ENCODE measurements around the gene ZNF593.

ZNF593 gene

DNA sequence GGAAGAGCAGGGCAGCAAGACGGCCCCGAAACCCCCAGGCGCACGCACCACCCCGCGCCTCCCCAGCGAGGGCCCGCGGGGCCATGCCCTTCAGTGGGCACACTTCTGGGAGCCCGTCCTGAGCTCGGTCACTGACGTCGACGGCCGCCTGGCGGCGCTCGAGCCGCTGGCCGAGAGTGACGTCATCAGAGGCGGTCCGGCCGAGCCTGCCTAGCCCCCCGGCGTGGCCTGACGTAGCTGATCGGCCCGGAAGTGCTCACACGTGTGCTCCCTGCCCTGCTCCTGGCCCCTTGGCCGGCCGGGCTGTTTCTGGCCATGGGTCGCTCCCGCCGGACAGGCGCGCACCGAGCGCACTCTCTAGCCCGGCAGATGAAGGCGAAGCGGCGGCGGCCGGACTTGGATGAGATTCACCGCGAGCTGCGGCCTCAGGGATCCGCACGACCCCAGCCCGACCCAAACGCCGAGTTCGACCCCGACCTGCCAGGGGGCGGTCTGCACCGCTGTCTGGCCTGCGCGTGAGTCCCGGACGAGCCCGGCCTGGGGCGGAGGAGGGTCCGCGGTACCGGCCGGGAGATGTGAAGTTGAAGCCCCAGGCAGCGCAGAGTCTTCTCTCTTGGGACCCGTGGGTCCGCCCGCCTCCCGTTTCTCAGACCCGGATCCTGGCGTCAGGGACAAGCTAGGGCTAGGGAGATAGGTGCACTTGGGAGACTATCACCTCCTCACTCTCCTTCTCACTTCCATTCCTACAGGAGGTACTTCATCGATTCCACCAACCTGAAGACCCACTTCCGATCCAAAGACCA, at the start of gene ZNF593:
TSS of gene ZNF593 (plus strand) at position 240 of the 803 bp plus-strand sequence. CDS start at position 316, 76 bp downstream.
- peak; percentile 60 to 63 for DNase-seq (ENCODE audit: low read depth in 2 of 2)

DNA sequence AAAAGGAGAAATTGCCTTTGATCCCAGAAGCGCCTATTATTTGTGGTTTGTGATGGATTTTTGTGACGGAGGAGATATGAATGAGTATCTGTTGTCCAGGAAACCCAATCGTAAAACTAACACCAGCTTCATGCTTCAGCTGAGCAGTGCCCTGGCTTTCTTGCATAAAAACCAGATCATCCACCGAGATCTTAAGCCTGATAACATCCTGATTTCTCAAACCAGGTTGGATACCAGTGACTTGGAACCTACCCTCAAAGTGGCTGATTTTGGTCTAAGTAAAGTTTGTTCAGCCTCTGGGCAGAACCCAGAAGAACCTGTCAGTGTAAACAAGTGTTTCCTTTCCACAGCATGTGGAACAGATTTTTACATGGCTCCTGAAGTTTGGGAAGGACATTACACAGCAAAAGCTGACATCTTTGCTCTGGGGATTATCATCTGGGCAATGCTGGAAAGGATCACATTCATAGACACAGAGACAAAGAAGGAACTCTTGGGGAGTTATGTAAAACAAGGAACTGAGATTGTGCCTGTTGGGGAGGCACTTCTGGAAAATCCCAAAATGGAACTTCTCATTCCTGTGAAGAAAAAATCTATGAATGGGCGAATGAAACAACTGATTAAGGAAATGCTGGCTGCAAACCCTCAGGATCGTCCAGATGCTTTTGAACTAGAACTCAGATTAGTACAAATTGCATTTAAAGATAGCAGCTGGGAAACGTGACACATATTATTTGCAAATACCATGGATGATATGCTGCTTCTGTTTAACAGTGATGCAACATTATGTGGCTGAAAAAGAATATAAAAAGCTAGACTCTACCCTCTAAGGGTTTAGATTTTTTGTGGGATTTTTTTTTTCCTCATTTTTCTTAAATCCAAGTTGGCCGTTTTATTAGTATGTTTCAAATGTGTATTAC, 47.6 kb upstream of the ZNF593 start:
- no peak for DNase-seq (ENCODE audit: low read depth in 2 of 2)

DNA sequence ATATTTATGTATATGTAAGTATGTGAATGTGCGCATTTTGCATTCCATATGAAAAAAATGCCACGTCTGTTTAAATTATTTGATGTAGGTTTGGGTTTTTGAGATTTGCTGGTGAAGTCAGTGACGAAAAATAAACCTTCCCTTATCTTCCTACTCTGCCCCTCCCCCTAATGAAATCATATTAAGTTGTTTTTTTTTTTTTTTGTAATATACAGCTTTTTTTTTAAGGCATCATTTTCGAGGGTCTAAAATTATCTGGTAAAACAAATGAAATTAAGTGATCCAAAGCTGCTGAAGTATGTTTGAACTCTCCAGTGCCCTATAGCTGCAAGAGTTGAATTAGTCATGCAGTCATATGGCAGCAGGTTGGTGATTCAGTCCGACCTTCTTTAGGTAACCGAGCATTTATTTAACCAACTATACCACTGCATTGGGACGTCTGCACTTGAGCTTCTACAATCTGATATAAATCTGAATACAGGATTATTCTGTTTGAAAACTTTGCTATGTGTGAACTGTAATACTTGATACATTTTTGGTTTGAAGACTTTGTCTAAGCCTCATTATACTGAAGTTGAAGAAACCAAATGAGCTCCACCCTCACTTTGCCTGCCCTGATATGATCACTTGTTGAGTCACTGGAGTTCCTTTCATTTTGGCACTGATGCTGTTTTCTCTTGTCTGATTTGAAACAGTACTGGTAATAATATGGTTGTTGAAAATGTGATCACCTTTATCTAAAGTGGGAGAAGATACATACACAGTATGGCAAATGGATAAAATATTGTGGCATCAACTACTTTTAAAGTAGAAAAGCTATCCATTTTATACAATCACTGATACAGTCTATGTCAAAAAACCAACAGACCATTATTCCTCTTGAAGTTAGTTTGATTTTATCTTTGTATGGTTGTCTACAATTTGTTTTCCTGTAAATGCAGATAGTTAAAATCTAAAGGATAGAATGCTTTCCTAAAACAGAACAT, 46.4 kb upstream of the ZNF593 start:
- DNase-seq (ENCODE audit: low read depth in 2 of 2): no peak

- DNase-seq (ENCODE audit: low read depth in 2 of 2): no peak
Measured at GRCh38 chr1:26124418-26125331, 45.0 kb upstream of the ZNF593 start.

GRCh38 chr1:26125382-26125781, 44.3 kb upstream of the ZNF593 start:
- DNase-seq (ENCODE audit: low read depth in 2 of 2): no peak

GRCh38 chr1:26125946-26126320, 43.8 kb upstream of the ZNF593 start:
- no peak for DNase-seq (ENCODE audit: low read depth in 2 of 2)

GRCh38 chr1:26126321-26127084, 43.2 kb upstream of the ZNF593 start:
- no peak for DNase-seq (ENCODE audit: low read depth in 2 of 2)

DNA sequence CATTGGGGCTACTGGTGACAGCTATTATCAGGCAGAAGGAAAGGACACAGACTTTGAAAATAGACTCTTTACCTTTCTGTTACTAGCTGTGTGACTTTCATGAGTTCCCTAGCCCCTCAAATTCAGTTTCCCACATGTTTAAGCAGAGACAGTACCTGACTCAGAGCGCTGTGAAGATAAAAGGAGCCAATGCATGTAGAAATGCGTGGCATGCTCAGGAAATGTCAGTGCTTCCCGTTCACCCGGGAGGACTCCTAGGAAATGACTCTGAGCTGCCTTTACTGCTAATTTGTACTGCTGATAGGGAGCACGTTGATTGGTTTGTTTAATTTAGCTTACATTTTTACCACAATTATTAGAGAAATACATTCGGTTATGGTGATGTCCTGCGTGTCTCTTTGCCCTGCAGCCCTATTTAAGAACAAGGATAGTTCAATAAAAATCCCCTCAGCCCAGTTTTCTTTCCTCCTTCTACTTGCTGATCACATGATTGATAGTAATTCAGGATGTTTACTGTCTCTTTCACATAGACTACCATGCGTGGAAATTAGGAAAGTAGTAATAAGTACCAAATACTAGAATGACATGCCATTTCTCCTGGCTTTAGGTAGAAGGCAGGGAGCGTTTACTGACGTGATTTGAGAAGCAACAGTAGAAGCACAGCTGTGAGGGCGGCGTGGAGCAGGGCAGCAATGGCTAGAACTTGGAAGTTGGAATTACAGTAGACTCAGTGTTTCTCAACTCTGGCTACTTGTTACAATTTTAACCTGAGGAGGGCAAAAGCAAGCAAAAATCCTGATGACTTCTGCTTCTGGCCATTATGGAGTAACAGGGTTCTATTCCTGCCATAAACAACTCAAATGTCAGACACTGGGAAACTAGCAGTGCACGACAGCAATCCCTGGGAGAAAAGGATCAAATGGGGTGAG, 42.2 kb upstream of the ZNF593 start:
- DNase-seq (ENCODE audit: low read depth in 2 of 2): no peak

DNA sequence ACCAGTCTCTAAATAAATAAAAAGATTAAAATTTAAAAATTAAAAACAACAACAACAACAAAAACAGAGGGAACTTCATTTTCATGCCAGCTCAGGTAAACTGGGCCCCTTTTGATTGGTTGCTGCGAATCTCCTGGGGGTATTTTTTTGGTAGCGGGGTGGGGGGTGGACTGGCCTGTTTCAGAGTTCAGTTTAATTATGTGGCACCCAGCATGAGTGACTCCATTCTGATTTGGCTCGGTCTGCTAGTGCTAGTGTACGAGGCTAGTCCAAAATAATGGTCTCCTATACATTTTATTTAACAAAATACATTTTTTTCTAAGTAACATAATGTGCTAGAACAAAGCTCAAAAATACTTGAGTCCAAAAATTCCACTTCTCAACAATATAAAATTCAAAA, 39.9 kb upstream of the ZNF593 start:
- DNase-seq (ENCODE audit: low read depth in 2 of 2): no peak

DNA sequence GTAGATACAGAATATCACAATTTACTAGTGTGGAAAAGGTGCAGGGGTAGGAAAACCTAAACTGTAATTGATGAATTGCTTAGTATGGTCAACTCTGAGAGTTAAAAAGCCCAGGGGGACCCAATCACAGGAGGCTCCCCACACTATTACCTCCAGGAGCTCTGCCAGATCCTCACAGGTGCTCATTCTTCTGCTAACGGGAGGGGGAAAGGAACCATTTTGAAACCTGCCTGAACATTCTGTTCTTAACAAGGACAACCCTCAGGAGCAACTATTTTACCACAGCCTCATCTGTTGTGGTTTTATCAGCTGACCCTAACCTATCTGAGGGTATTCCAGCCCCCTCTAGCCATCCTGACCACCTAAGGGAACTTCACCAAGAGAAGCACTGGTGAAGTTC, 39.0 kb upstream of the ZNF593 start:
- DNase-seq (ENCODE audit: low read depth in 2 of 2): no peak

DNA sequence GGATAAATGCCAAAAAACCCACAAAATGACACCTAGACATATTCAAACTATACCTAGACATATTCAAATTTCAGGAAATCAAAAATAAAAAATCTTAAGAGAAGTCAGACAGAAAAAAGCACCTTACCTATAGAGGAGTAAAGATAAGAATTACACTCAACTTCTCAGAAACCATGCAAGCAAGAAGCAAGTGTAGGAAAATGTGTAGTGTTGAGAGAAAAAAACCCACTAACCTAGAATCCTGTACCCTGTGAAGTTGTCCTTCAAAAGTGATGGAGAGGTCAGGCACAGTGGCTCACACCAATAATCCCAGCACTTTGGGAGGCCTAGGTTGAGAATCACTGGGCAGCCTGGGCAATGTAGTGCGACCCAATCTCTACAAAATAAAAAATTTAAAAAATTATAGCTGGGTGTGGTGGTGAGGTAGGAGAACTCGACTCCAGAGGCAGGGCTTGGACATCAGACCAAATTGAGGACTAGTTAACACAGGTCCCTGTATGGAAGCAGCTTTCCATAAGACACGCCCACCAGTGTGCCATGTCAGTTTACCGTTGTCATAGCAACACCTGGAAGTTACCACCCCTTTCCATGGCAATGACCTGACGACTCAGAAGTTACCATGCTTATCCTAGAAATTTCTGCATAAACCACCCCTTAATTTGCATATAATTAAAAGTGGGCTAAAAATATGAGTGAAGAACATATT, 37.4 kb upstream of the ZNF593 start:
- no peak for DNase-seq (ENCODE audit: low read depth in 2 of 2)

- no peak for DNase-seq (ENCODE audit: low read depth in 2 of 2)
Measured at GRCh38 chr1:26132834-26133167, 36.9 kb upstream of the ZNF593 start.

DNA sequence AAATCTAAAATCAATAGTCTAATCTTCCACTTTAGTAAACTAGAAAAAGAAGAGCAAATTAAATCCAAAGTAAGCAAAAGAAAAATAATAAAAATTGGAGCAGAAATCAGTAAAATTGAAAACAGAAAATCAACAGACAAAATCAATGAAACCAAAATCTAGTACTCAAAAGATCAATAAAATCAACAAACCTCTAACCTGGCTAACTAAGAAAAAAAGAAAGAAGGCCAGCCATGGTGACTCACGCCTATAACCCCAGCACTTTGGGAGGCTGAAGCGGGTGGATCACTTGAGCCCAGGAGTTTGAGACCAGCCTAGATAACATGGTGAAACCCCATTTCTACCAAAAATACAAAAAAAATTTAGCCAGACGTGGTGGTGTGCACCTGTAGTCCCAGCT, 35.2 kb upstream of the ZNF593 start:
- no peak for DNase-seq (ENCODE audit: low read depth in 2 of 2)

- no peak for DNase-seq (ENCODE audit: low read depth in 2 of 2)
Measured at GRCh38 chr1:26138974-26139558, 30.6 kb upstream of the ZNF593 start.

DNA sequence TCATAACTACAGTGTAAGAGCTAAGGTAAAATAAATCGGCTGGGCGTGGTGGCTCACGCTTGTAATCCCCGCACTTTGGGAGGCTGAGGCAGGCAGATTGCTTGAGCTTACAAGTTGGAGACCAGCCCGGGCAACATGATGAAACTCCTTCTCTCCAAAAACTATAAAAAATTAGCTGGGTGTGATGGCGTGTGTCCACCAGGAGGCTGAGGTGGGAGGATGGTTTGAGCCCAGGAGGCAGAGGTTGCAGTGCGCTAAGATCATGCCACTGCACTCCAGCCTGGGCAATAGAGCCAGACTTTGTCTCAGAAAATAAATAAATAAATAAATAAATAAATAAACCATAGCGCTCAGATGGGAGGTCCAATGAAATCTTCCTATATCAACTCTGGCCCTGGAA, 27.5 kb upstream of the ZNF593 start:
- no peak for DNase-seq (ENCODE audit: low read depth in 2 of 2)

GRCh38 chr1:26145041-26145959, 24.4 kb upstream of the ZNF593 start:
- peak in 1 of 2 experiments; percentile 36 for DNase-seq (ENCODE audit: low read depth in 2 of 2)

DNA sequence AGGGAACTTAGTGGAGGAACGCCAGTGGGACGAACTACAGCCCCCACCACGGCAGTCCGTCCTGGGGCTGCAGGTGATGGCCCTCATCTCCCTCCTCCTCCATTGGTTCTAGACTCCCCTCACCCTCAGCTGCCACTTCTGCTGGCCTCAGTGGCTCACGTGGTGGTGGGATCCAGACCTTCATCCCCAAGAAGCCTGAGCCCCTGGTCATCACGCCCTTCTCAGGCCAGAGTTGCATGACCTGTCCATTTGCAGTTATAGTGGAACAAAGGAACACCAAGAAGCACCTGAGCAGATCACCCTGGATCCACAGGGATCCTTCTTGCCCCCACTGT, 23.8 kb upstream of the ZNF593 start:
- no peak for DNase-seq (ENCODE audit: low read depth in 2 of 2)
